Pericardium fibroblast (primary cell): ENCODE data around the gene TAAR6. TPM values are rescaled to one million over a fixed set of nuclear protein-coding genes. Genes with fewer than 3 reads are reported as not detected.

Experiments used
- total RNA-seq: library from RNA; depleted of rRNA; stranded (reverse); fragments of >200 nt; gene quantifications from 2 replicates; pipeline ENCODE4 v1.2.3, GENCODE V29; 2015

TAAR6 gene
- total RNA-seq = not detected in 2 replicates

GRCh38 chr6:132570221-132570777 lies at the start of gene TAAR6:
TAAR6 (plus strand) TSS chr6:132570322; CDS start chr6:132570322, 0 bp downstream.

GRCh38 chr6:132537977-132538376 lies 32.1 kb upstream of the TAAR6 start, which contains the start of gene TAAR9:
TAAR9 (plus strand) TSS chr6:132538277; CDS start chr6:132538290, 13 bp downstream.

DNA sequence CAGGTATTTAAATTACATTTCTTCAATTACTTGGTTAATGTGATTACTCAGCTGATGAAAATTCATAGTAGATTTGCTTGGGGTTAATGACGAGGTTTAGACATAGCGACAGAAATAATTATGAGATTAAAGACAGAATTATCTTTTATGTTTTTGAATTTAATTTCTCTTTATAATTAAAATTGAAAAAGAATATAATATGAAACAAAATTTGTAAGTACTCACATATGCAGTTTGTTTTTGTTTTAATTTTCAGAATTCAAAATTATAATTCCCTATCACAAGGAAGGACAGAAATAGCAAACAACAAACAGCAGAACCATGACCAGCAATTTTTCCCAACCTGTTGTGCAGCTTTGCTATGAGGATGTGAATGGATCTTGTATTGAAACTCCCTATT lies 17.8 kb upstream of the TAAR6 start, which contains the start of gene TAAR8:
TSS of gene TAAR8 (plus strand) at position 301 of the 400 bp plus-strand sequence. CDS start at position 322, 21 bp downstream.

DNA sequence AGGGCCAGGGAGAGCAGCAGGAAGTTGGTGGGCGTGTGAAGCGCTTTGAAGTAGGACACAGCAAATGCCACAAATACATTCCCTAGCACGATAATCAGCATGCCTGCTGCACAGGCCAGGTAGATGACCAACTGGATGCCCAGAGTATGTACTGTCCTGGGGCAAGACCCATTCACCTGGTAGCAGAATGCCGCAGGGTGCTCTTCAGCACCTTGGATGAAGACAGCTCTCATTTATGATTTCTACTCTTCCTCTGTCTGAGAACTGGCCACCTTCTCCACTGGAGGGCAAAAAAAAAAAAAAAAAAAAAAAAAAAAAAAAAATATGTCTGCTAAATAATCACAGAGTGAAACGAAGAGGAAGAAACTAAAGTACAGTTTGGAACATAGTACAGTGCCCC lies 19.3 kb downstream of the TAAR6 start, which contains the start of gene TAAR5:
TSS of gene TAAR5 (minus strand) at position 288 of the 400 bp plus-strand sequence. CDS start at position 233, 55 bp downstream.

Other genes with a start within 250 kb of the TAAR6 start
- 1.4 and 27.5 TPM in 2 replicates for gene MOXD1, start 168.8 kb upstream of the TAAR6 start, total RNA-seq
- gene STX7, start 57.2 kb upstream of the TAAR6 start, total RNA-seq = 29.1 and 30.4 TPM in 2 replicates
- gene TAAR9, start 32.0 kb upstream of the TAAR6 start, total RNA-seq = not detected in 2 replicates
- gene TAAR8, start 17.6 kb upstream of the TAAR6 start, total RNA-seq = not detected in 2 replicates
- not detected in 2 replicates for gene TAAR5, start 19.4 kb downstream of the TAAR6 start, total RNA-seq
- gene TAAR2, start 54.0 kb downstream of the TAAR6 start, total RNA-seq = not detected in 2 replicates
- not detected in 2 replicates for gene TAAR1, start 88.9 kb downstream of the TAAR6 start, total RNA-seq
- gene VNN1, start 143.7 kb downstream of the TAAR6 start, total RNA-seq = 0.70 TPM in 1 of 2 replicates, not detected in the other
- gene VNN2, start 187.6 kb downstream of the TAAR6 start, total RNA-seq = 0.12 TPM in 1 of 2 replicates, not detected in the other
- gene SLC18B1, start 228.3 kb downstream of the TAAR6 start, total RNA-seq = 3.7 and 5.6 TPM in 2 replicates
- gene RPS12, start 244.2 kb downstream of the TAAR6 start, total RNA-seq = 3,510 and 4,405 TPM in 2 replicates